Head of caudate nucleus (tissue), 42 donors: ENCODE measurements around the gene PAQR5.

Source experiments
- DNase-seq, 42 donors: peaks; one replicate each; pipeline versions ENCODE4 v3.0.0 to v3.0.0-alpha.2; 2020 to 2021; ENCODE audit warnings: mixed read lengths in 7 of 42
- intact Hi-C: fragments of 100-400 bp; cut with DNase I; formaldehyde crosslinking; loops from one replicate; pipeline ENCODE4 v1.15.0; 2022

Gene PAQR5

GRCh38 chr15:69407719-69408400 lies 109.1 kb downstream of the PAQR5 start:
- DNase-seq, result no peak
- intact Hi-C loops, result no loop called here

- no peak for DNase-seq
- intact Hi-C loops, result no loop called here
Observed at GRCh38 chr15:69408841-69409240, 110.1 kb downstream of the PAQR5 start.

- intact Hi-C loops, result no loop called here
- DNase-seq, result peak in 30 of 42 donors; percentile 19 to 77 (median 47)
Observed at GRCh38 chr15:69410248-69410874, 111.6 kb downstream of the PAQR5 start.

GRCh38 chr15:69412274-69412673 lies 113.6 kb downstream of the PAQR5 start:
- intact Hi-C loops, result no loop called here
- no peak for DNase-seq

- intact Hi-C loops, result no loop called here
Observed at GRCh38 chr15:69412701-69413100, 114.0 kb downstream of the PAQR5 start.

GRCh38 chr15:69413822-69414700 lies 115.3 kb downstream of the PAQR5 start, which contains the start of gene KIF23:
Gene KIF23, plus strand, starts transcription at chr15:69414349. Its CDS starts 117 bp downstream, at chr15:69414466.
- DNase-seq, result peak; percentile 79 to 96 (median 90)
- intact Hi-C loops, result no loop called here

More at GRCh38 chr15:69412701-69413100, 114.0 kb downstream of the PAQR5 start:
- DNase-seq, result no peak

- no peak for DNase-seq
- intact Hi-C loops, result no loop called here
Observed at GRCh38 chr15:69414701-69415167, 116.0 kb downstream of the PAQR5 start.

GRCh38 chr15:69415381-69415780 lies 116.7 kb downstream of the PAQR5 start:
- DNase-seq, result no peak
- intact Hi-C loops, result no loop called here

- no peak for DNase-seq
- intact Hi-C loops, result no loop called here
Observed at GRCh38 chr15:69417581-69417980, 118.9 kb downstream of the PAQR5 start.

- intact Hi-C loops, result no loop called here
- DNase-seq, result no peak
Observed at GRCh38 chr15:69421498-69421897, 122.8 kb downstream of the PAQR5 start.

- no peak for DNase-seq
- intact Hi-C loops, result no loop called here
Observed at GRCh38 chr15:69422336-69422895, 123.7 kb downstream of the PAQR5 start.

GRCh38 chr15:69424001-69424400 lies 125.3 kb downstream of the PAQR5 start:
- intact Hi-C loops, result no loop called here
- no peak for DNase-seq

- DNase-seq, result no peak
- intact Hi-C loops, result no loop called here
Observed at GRCh38 chr15:69424748-69425413, 126.2 kb downstream of the PAQR5 start.

GRCh38 chr15:69433831-69434230 lies 135.1 kb downstream of the PAQR5 start:
- intact Hi-C loops, result no loop called here
- no peak for DNase-seq

GRCh38 chr15:69434238-69434637 lies 135.5 kb downstream of the PAQR5 start:
- intact Hi-C loops, result no loop called here
- no peak for DNase-seq

- intact Hi-C loops, result no loop called here
- DNase-seq, result no peak
Observed at GRCh38 chr15:69434679-69435078, 136.0 kb downstream of the PAQR5 start.

GRCh38 chr15:69435985-69436384 lies 137.3 kb downstream of the PAQR5 start:
- intact Hi-C loops, result no loop called here
- DNase-seq, result no peak

GRCh38 chr15:69436951-69437350 lies 138.2 kb downstream of the PAQR5 start:
- no peak for DNase-seq
- intact Hi-C loops, result no loop called here

GRCh38 chr15:69439623-69440022 lies 140.9 kb downstream of the PAQR5 start:
- intact Hi-C loops, result no loop called here
- DNase-seq, result no peak
